ENCODE results near the gene ABCG8.

Gene ABCG8

DNA sequence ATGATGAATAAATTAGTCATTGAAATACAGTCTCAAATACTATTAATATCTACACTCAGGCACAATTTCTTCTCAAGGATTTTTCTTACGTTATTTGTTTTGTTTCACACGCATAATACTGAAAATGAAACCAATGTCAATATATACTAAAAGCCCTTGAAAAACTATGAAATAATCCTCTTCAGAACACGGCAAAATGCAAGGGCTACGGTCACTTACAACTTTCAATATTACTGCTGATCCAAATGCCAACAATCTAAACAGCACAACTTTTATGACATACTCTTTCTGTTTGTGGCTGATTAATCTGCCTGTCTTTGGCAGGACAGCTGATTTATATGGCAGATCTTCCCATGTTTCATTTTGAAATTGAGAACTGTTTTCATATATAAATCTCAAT, 88.7 kb downstream of the ABCG8 start:
- no peak for DNase-seq

DNA sequence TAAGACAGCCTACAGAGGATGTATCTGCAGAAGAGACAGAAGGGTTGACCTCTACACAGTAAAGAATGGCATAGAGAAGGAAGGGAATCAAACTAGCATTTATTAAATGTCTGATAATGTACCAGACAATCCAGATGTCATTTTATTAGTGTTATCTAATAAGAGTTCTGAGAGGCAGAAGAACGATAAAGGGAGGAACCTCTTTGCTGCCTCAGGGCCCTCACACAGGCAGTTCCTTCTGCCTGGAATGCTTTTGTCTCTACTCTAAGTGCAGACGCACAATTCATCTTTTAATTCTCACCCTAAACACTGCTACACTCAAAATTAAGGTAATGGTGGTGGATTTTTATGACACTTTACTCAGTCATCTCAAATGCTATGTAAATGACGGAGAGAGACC, 92.5 kb downstream of the ABCG8 start:
- no peak for DNase-seq
